Measurements from ENCODE around the gene ADAT1. TPM values are rescaled to one million over a fixed set of nuclear protein-coding genes. Genes with fewer than 3 reads are reported as not detected.
A peak's percentile ranks its signal among the peaks of the same experiment; 100 is the strongest.

The ADAT1 gene
- total and polyA plus RNA-seq, 2 of the 13 experiments (the other 11 are each of a cell fraction or from before 2014, with no cell fraction given): 18.4 to 40.8 TPM

DNA sequence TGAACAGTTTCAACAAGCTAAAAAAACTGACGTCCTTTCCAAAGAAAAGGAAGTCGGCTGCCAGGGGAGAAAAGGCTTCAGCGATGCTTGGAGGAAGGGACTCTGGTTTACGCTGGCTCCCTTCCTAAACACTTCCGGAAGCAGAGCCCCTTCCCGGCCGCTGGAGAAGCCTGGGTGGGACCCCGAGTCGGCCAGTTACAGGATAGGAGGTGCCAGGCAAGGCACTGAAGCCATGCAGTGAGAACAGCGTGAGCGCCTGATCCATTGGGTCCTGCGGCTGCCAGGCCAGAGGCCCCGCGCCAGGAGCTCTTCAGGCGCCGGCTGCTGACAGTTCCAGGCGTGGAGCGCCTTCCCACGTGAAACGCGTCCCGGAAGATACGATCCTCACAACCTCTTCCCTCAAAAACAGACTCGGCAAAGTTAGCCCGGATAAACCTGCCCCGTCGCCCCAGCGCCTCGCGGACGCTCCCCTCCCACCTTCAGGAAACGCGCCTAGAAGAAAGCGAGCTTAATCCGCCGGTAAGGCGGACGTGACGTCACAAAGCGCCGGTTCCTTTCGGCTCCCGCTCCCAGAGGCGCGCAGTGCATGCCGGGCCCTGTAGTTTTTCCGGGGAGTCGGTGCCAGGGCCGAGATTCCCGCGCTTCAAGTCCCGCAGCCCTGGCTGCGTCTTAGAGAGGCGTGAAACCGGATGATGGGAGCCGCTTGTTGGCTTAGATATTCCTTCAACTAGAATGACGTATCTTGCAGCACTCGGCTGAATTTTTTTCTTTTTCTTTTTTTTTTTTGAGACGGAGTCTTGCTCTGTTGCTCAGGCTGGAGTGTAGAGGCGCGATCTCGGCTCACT is at the start of gene ADAT1 (continued):
- TF ChIP-seq, protein P1, sequence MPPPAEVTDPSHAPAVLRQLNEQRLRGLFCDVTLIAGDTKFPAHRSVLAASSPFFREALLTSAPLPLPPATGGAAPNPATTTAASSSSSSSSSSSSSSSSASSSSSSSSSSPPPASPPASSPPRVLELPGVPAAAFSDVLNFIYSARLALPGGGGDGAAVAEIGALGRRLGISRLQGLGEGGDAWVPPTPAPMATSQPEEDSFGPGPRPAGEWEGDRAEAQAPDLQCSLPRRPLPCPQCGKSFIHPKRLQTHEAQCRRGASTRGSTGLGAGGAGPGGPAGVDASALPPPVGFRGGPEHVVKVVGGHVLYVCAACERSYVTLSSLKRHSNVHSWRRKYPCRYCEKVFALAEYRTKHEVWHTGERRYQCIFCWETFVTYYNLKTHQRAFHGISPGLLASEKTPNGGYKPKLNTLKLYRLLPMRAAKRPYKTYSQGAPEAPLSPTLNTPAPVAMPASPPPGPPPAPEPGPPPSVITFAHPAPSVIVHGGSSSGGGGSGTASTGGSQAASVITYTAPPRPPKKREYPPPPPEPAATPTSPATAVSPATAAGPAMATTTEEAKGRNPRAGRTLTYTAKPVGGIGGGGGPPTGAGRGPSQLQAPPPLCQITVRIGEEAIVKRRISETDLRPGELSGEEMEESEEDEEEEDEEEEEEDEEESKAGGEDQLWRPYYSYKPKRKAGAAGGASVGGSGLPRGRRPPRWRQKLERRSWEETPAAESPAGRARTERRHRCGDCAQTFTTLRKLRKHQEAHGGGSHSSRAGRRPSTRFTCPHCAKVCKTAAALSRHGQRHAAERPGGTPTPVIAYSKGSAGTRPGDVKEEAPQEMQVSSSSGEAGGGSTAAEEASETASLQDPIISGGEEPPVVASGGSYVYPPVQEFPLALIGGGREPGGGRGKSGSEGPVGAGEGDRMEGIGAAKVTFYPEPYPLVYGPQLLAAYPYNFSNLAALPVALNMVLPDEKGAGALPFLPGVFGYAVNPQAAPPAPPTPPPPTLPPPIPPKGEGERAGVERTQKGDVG (CRISPR knock-in tag; IDR thresholded peaks at IDR 0.05; ENCODE audit: borderline replicate concordance): no peak
- TF ChIP-seq, protein P2, sequence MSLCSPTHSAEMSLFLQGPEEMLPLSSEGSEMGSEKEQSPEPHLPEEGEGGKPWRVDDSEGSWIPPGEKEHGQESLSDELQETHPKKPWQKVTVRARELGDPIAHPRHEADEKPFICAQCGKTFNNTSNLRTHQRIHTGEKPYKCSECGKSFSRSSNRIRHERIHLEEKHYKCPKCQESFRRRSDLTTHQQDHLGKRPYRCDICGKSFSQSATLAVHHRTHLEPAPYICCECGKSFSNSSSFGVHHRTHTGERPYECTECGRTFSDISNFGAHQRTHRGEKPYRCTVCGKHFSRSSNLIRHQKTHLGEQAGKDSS (CRISPR knock-in tag; IDR thresholded peaks at IDR 0.05; ENCODE audit: borderline replicate concordance, low read depth): peak; percentile 25; the same call in 1 of the 2 replicates
- TF ChIP-seq, protein P3, sequence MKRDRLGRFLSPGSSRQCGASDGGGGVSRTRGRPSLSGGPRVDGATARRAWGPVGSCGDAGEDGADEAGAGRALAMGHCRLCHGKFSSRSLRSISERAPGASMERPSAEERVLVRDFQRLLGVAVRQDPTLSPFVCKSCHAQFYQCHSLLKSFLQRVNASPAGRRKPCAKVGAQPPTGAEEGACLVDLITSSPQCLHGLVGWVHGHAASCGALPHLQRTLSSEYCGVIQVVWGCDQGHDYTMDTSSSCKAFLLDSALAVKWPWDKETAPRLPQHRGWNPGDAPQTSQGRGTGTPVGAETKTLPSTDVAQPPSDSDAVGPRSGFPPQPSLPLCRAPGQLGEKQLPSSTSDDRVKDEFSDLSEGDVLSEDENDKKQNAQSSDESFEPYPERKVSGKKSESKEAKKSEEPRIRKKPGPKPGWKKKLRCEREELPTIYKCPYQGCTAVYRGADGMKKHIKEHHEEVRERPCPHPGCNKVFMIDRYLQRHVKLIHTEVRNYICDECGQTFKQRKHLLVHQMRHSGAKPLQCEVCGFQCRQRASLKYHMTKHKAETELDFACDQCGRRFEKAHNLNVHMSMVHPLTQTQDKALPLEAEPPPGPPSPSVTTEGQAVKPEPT (CRISPR knock-in tag; IDR thresholded peaks at IDR 0.05; ENCODE audit: low read depth): no peak; the same call in 1 of the 2 replicates
- TF ChIP-seq BCL6 (CRISPR knock-in tag; IDR thresholded peaks at IDR 0.05) (peak; percentile 35; the same call in 1 of the 2 replicates), ZNF709 (CRISPR knock-in tag; IDR thresholded peaks at IDR 0.05) (0 out of 2 replicates have a peak, but pooled peaks have one; percentile 35), ZNF296 (CRISPR knock-in tag; conservative IDR thresholded peaks at IDR 0.05) (no peak), NR1H2 (CRISPR knock-in tag; IDR thresholded peaks at IDR 0.05; ENCODE audit: borderline replicate concordance, low read depth) (no peak), NPAS2 (CRISPR knock-in tag; IDR thresholded peaks at IDR 0.05; ENCODE audit: borderline replicate concordance) (no peak), ESRRA (CRISPR knock-in tag; IDR thresholded peaks at IDR 0.05; ENCODE audit: low read depth) (0 out of 2 replicates have a peak, but pooled peaks have one; percentile 23), ARNT2 (CRISPR knock-in tag; IDR thresholded peaks at IDR 0.05; ENCODE audit: low read depth) (peak; percentile 76), SRF (IDR thresholded peaks at IDR 0.05; ENCODE audit: low read depth, low read length) (no peak), IRX3 (CRISPR knock-in tag; IDR thresholded peaks at IDR 0.05; ENCODE audit: borderline replicate concordance, low read depth) (no peak), ETV5 (CRISPR knock-in tag; IDR thresholded peaks at IDR 0.05; ENCODE audit: borderline replicate concordance) (peak; percentile 74), ZNF547 (CRISPR knock-in tag; IDR thresholded peaks at IDR 0.05) (peak; percentile 78; the same call in 1 of the 2 replicates), FOSL2 (CRISPR knock-in tag; IDR thresholded peaks at IDR 0.05) (peak; percentile 64)
- TF ChIP-seq, protein P4, sequence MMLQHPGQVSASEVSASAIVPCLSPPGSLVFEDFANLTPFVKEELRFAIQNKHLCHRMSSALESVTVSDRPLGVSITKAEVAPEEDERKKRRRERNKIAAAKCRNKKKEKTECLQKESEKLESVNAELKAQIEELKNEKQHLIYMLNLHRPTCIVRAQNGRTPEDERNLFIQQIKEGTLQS (CRISPR knock-in tag; IDR thresholded peaks at IDR 0.05): peak; percentile 55; the same call in 1 of the 2 replicates
- TF ChIP-seq, protein P5, sequence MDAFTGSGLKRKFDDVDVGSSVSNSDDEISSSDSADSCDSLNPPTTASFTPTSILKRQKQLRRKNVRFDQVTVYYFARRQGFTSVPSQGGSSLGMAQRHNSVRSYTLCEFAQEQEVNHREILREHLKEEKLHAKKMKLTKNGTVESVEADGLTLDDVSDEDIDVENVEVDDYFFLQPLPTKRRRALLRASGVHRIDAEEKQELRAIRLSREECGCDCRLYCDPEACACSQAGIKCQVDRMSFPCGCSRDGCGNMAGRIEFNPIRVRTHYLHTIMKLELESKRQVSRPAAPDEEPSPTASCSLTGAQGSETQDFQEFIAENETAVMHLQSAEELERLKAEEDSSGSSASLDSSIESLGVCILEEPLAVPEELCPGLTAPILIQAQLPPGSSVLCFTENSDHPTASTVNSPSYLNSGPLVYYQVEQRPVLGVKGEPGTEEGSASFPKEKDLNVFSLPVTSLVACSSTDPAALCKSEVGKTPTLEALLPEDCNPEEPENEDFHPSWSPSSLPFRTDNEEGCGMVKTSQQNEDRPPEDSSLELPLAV (CRISPR knock-in tag; conservative IDR thresholded peaks at IDR 0.05; ENCODE audit: low read depth): no peak
- TF ChIP-seq, protein P6, sequence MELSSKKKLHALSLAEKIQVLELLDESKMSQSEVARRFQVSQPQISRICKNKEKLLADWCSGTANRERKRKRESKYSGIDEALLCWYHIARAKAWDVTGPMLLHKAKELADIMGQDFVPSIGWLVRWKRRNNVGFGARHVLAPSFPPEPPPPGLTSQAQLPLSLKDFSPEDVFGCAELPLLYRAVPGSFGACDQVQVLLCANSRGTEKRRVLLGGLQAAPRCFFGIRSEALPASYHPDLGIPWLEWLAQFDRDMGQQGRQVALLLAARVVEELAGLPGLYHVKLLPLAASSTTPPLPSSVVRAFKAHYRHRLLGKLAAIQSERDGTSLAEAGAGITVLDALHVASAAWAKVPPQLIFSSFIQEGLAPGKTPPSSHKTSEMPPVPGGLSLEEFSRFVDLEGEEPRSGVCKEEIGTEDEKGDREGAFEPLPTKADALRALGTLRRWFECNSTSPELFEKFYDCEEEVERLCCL (CRISPR knock-in tag; IDR thresholded peaks at IDR 0.05; ENCODE audit: borderline replicate concordance): 0 out of 2 replicates have a peak, but pooled peaks have one; percentile 52
